CD4-positive, alpha-beta T cell treated with Interleukin-6 for 4 hours (primary cell): Measurements from ENCODE around the gene AKAP13.
A peak's percentile ranks its signal among the peaks of the same experiment; 100 is the strongest.

Experiments
- DNase-seq: peaks from one replicate; pipeline ENCODE4 v3.0.0-alpha.2; 2020; ENCODE audit warnings: mixed read lengths

The AKAP13 gene

GRCh38 chr15:85718271-85718971 lies 338.0 kb downstream of the AKAP13 start:
- DNase-seq = no peak

GRCh38 chr15:85718981-85719380 lies 338.6 kb downstream of the AKAP13 start:
- DNase-seq = no peak

- DNase-seq = no peak
Measured at GRCh38 chr15:85722374-85723152, 342.2 kb downstream of the AKAP13 start.

- peak; percentile 16 for DNase-seq
Measured at GRCh38 chr15:85723960-85724945, 343.9 kb downstream of the AKAP13 start.

GRCh38 chr15:85725019-85725418 lies 344.6 kb downstream of the AKAP13 start:
- DNase-seq = no peak

GRCh38 chr15:85725564-85725963 lies 345.2 kb downstream of the AKAP13 start:
- no peak for DNase-seq

GRCh38 chr15:85726454-85726853 lies 346.1 kb downstream of the AKAP13 start:
- no peak for DNase-seq

- no peak for DNase-seq
Measured at GRCh38 chr15:85727068-85727467, 346.7 kb downstream of the AKAP13 start.

GRCh38 chr15:85730001-85730820 lies 349.8 kb downstream of the AKAP13 start:
- peak; percentile 53 for DNase-seq

- no peak for DNase-seq
Measured at GRCh38 chr15:85733416-85733815, 353.0 kb downstream of the AKAP13 start.

GRCh38 chr15:85737061-85737460 lies 356.7 kb downstream of the AKAP13 start:
- no peak for DNase-seq

GRCh38 chr15:85741021-85741421 lies 360.6 kb downstream of the AKAP13 start:
- no peak for DNase-seq

- DNase-seq = no peak
Measured at GRCh38 chr15:85741662-85742061, 361.3 kb downstream of the AKAP13 start.

GRCh38 chr15:85742186-85742821 lies 361.9 kb downstream of the AKAP13 start:
- DNase-seq = no peak

- DNase-seq = no peak
Measured at GRCh38 chr15:85743392-85744055, 363.1 kb downstream of the AKAP13 start.

- DNase-seq = no peak
Measured at GRCh38 chr15:85744579-85744978, 364.2 kb downstream of the AKAP13 start.

- no peak for DNase-seq
Measured at GRCh38 chr15:85745023-85745422, 364.6 kb downstream of the AKAP13 start.

- DNase-seq = no peak
Measured at GRCh38 chr15:85745525-85746150, 365.2 kb downstream of the AKAP13 start.

- no peak for DNase-seq
Measured at GRCh38 chr15:85746641-85747040, 366.2 kb downstream of the AKAP13 start.

GRCh38 chr15:85748176-85748575 lies 367.8 kb downstream of the AKAP13 start:
- DNase-seq = no peak

GRCh38 chr15:85748729-85749128 lies 368.3 kb downstream of the AKAP13 start:
- no peak for DNase-seq
